GM19025 (cell line): ENCODE measurements around the gene HOXB3.
"Not testable (repeated sequence)": the region's sequence is repeated elsewhere in the genome, so short reads cannot be mapped to it uniquely, and the experiment has no call there.

ENCODE experiments used
- ATAC-seq: cut with Tn5 transposase; IDR thresholded peaks from one replicate; pipeline ENCODE4 v1.9.1; 2021; ENCODE audit warnings: mild to moderate bottlenecking, low read depth, moderate library complexity; ENCODE audit not compliant: unreplicated experiment

HOXB3 gene

GRCh38 chr17:48510761-48511604 is 79.1 kb downstream of the HOXB3 start:
- ATAC-seq, result no peak

GRCh38 chr17:48510381-48510760 is 79.7 kb downstream of the HOXB3 start:
- no peak for ATAC-seq

- ATAC-seq, result not testable (repeated sequence)
Measured at GRCh38 chr17:48509708-48510107, 80.3 kb downstream of the HOXB3 start.

GRCh38 chr17:48506246-48506645 is 83.8 kb downstream of the HOXB3 start:
- ATAC-seq, result no peak

- peak; percentile 78 for ATAC-seq
Measured at GRCh38 chr17:48505788-48506187, 84.3 kb downstream of the HOXB3 start.

- no peak for ATAC-seq
Measured at GRCh38 chr17:48504953-48505352, 85.1 kb downstream of the HOXB3 start.

GRCh38 chr17:48503747-48504146 is 86.3 kb downstream of the HOXB3 start:
- ATAC-seq, result no peak

GRCh38 chr17:48502901-48503300 is 87.1 kb downstream of the HOXB3 start:
- ATAC-seq, result no peak

- ATAC-seq, result no peak
Measured at GRCh38 chr17:48502312-48502711, 87.7 kb downstream of the HOXB3 start.

- ATAC-seq, result no peak
Measured at GRCh38 chr17:48500435-48501426, 89.3 kb downstream of the HOXB3 start.

GRCh38 chr17:48499735-48500434 is 90.2 kb downstream of the HOXB3 start:
- no peak for ATAC-seq

GRCh38 chr17:48499248-48499647 is 90.8 kb downstream of the HOXB3 start:
- no peak for ATAC-seq
